ENCODE results near the gene PAK5.

Gene PAK5

GRCh38 chr20:9488063-9488462 is 350.8 kb downstream of the PAK5 start:
- Histone ChIP-seq H3K27me3 (peaks cover 7% of the 10 kb centered on the region), H3K9me3 (no peaks in the 10 kb centered on the region), H3K36me3 (no peaks in the 10 kb centered on the region), H3K4me3 (ENCODE audit: low read depth in 1 of 2, low read length in 1 of 2) (no peak overlapping the region), H3K4me1 (ENCODE audit: control insufficient read depth in 1 of 2, insufficient read depth in 1 of 2, low read depth in 1 of 2, low read length in 1 of 2) (no peaks in the 10 kb centered on the region), H3K27ac (no peak overlapping the region)
- no peak for TF ChIP-seq CTCF (IDR thresholded peaks at IDR 0.05)
